ENCODE results near the gene FAM149A.

The FAM149A gene

DNA sequence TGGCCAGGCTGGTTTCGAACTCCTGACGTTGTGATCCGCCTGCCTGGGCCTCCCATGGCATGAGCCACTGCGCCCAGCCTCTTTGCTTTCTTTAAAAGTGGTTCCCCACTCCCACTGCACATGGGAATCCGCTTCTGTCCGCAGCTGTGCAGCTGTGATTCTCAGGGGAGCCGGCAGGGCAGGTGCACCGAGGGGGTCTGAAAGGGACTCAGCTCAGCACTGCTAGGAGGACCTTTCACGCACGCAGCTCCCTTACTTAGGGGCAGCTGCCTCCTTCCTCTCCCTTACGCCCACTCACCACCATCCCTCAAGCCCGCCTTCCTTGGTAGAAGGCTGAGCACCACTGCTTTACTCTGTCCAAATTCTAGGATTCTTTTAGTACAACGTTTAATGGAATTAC, 46.4 kb downstream of the FAM149A start:
- TF ChIP-seq, protein P1, sequence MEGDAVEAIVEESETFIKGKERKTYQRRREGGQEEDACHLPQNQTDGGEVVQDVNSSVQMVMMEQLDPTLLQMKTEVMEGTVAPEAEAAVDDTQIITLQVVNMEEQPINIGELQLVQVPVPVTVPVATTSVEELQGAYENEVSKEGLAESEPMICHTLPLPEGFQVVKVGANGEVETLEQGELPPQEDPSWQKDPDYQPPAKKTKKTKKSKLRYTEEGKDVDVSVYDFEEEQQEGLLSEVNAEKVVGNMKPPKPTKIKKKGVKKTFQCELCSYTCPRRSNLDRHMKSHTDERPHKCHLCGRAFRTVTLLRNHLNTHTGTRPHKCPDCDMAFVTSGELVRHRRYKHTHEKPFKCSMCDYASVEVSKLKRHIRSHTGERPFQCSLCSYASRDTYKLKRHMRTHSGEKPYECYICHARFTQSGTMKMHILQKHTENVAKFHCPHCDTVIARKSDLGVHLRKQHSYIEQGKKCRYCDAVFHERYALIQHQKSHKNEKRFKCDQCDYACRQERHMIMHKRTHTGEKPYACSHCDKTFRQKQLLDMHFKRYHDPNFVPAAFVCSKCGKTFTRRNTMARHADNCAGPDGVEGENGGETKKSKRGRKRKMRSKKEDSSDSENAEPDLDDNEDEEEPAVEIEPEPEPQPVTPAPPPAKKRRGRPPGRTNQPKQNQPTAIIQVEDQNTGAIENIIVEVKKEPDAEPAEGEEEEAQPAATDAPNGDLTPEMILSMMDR (conservative IDR thresholded peaks at IDR 0.05; ENCODE audit: control insufficient read depth, insufficient read depth, low read depth, low read length): no peak
- H3K4me3 ChIP-seq (ENCODE audit: control insufficient read depth, low read depth, low read length): no peak overlapping the region
- no peak for DNase-seq (ENCODE audit: low read depth)

DNA sequence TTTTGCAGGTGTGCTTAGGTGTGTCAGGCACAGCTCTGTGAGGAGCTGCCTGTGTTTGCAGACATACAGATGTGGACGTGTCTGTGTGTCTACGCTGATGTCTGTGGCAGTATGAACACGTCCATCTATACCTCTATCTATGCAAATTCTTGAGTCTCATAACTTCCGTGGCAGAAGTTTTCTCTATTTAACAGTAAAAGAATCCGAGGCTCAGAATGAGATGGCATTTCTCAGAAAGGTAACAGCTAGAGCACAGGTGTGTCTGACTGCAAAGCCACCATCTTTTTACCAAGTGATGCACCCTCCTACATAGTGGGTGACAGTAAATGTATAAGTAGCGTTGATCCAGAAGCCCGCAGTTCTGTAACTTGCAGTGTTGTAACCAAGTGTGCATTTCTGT, 47.0 kb downstream of the FAM149A start:
- no peak for DNase-seq (ENCODE audit: low read depth)
- TF ChIP-seq, protein P1 (conservative IDR thresholded peaks at IDR 0.05; ENCODE audit: control insufficient read depth, insufficient read depth, low read depth, low read length): no peak

DNA sequence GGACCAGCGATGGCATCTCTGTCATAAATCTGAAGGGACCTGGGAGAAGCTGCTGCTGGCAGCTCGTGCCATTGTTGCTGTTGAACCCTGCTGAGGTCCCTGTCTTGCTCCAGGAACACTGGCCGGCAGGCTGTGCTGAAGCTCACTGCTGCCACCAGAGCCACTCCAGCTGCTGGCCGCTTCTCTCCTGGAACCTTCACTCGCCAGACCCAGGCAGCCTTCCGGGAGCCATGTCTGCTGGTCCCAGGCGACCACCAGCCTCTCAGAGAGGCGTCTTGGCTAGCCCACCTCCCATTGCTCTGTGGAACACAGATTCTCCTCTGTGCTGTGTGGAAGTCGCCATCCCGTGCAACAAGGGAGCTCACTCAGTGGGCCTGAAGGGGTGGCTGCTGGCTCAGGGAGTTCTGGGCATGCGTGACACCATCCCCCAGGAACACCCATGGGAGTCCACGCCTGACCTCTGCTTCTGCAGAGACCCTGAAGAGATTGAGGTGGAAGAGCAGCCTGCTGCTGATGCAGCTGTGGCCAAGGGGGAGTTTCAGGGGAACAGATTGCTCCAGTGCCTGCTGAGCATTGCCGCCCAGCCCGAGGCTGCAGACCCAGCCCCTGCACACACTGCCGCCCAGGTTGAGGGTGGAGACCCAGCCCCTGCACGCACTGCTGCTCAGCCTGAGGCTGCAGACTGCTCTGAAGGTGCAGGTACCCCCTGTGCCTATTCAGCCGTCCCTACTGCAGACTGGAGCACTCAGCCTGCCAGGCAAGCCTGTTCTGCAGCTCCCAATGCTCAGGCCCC, 53.7 kb downstream of the FAM149A start:
- TF ChIP-seq, protein P1 (conservative IDR thresholded peaks at IDR 0.05; ENCODE audit: control insufficient read depth, insufficient read depth, low read depth, low read length): no peak
- no peak for DNase-seq (ENCODE audit: low read depth)
- H3K4me3 ChIP-seq (ENCODE audit: control insufficient read depth, low read depth, low read length): no peak overlapping the region

More for the DNA sequence above, 47.0 kb downstream of the FAM149A start:
- no peak overlapping the region for H3K4me3 ChIP-seq (ENCODE audit: control insufficient read depth, low read depth, low read length)

DNA sequence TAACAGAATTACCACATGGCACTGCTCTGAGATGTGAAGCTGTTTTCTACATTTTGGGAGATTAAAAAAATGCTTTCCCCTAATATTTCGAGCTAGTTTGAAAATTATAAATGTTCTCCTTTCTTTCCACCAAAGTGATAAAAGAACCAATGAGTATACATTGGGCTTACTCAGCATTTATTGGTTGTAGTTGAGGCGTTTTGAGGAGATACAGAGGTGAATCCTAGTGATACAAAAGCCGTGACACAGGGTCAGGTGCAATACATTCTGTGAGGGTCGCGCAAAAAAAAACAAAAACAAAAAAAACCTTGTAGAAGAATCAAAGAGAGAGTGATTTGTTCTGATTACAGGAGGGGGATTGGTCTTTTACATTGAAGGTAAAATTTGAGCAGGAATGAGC, 54.5 kb downstream of the FAM149A start:
- TF ChIP-seq, protein P1 (conservative IDR thresholded peaks at IDR 0.05; ENCODE audit: control insufficient read depth, insufficient read depth, low read depth, low read length): no peak
- H3K4me3 ChIP-seq (ENCODE audit: control insufficient read depth, low read depth, low read length): no peak overlapping the region
- DNase-seq (ENCODE audit: low read depth): no peak

DNA sequence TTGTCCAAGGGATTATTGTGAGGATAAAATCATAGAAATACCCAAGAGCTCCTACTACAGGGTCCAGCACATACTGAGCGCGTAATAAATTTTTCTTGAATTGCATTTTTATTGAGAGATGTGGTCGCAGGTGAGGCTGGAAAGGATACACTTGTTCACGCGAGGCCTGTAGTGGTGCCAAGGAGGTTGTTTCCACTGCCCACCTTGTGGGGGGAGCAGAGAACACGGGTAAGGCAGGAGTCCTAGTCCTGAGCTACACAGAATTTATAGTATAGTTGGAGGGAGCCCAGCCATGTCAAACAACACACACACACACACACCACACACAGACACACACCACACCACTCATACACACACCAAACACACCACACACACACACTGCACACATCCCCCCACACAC, 55.1 kb downstream of the FAM149A start:
- DNase-seq (ENCODE audit: low read depth): no peak
- TF ChIP-seq, protein P1 (conservative IDR thresholded peaks at IDR 0.05; ENCODE audit: control insufficient read depth, insufficient read depth, low read depth, low read length): no peak
- H3K4me3 ChIP-seq (ENCODE audit: control insufficient read depth, low read depth, low read length): no peak overlapping the region

DNA sequence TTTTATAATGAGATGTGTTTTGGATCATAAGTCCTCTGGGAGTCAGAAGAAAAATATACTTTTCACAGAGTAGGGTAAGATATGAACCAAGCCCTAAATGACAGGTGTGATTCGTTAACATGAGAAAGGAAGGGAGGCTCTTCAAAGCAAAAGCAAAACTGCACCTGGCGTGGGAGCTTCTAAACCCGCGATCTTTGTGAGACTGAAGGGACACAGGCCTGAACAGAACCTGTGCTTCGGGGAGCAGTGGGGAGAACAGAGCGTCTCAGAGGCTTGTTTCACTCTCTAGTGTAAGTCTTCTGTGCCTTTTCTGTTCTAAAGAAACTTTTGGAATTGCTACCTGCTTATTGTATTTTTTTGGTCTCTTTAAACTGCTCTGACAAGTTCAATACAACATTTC, 56.6 kb downstream of the FAM149A start:
- no peak overlapping the region for H3K4me3 ChIP-seq (ENCODE audit: control insufficient read depth, low read depth, low read length)
- TF ChIP-seq, protein P1 (conservative IDR thresholded peaks at IDR 0.05; ENCODE audit: control insufficient read depth, insufficient read depth, low read depth, low read length): no peak
- DNase-seq (ENCODE audit: low read depth): no peak
